Ramos (cell line): ENCODE data around the gene OVCA2.

Experiments used
- in situ Hi-C: fragments of 300-500 bp; cut with MboI; formaldehyde crosslinking; loops from one replicate; pipeline ENCODE4 v1.14.3; 2022; ENCODE audit warnings: low sequenced_read_pairs; ENCODE audit not compliant: unreplicated experiment

The OVCA2 gene

GRCh38 chr17:2041561-2042389 is at the start of gene OVCA2:
TSS of gene OVCA2 (plus strand) at chr17:2042022. CDS start at chr17:2042048, 26 bp downstream.
- in situ Hi-C loops, result loop anchor here (25.0 kb wide), 1 partner anchor 329 kb away; the partner anchor contains the start of genes TLCD2 and WDR81

GRCh38 chr17:1992541-1992940 is 49.3 kb upstream of the OVCA2 start:
- in situ Hi-C loops, result no loop called here

GRCh38 chr17:1994707-1995106 is 47.1 kb upstream of the OVCA2 start:
- in situ Hi-C loops, result no loop called here

GRCh38 chr17:1995321-1995892 is 46.4 kb upstream of the OVCA2 start:
- in situ Hi-C loops, result no loop called here

GRCh38 chr17:1995907-1996799 is 45.7 kb upstream of the OVCA2 start:
- in situ Hi-C loops, result no loop called here

GRCh38 chr17:1996800-1997288 is 45.0 kb upstream of the OVCA2 start:
- in situ Hi-C loops, result no loop called here

GRCh38 chr17:1997289-1997926 is 44.4 kb upstream of the OVCA2 start:
- in situ Hi-C loops, result no loop called here

GRCh38 chr17:1997927-1998742 is 43.7 kb upstream of the OVCA2 start:
- in situ Hi-C loops, result no loop called here

GRCh38 chr17:1999557-2000251 is 42.1 kb upstream of the OVCA2 start:
- in situ Hi-C loops, result no loop called here

- in situ Hi-C loops, result no loop called here
These were observed 39.0 kb upstream of the OVCA2 start for GRCh38 chr17:2002767-2003329.

- in situ Hi-C loops, result no loop called here
These were observed 38.3 kb upstream of the OVCA2 start for GRCh38 chr17:2003525-2003924.

GRCh38 chr17:2004435-2004952 is 37.3 kb upstream of the OVCA2 start:
- in situ Hi-C loops, result no loop called here

- in situ Hi-C loops, result no loop called here
These were observed 33.3 kb upstream of the OVCA2 start for GRCh38 chr17:2008332-2009126.

- in situ Hi-C loops, result no loop called here
These were observed 32.1 kb upstream of the OVCA2 start for GRCh38 chr17:2009737-2010136.

GRCh38 chr17:2011411-2012371 is 30.1 kb upstream of the OVCA2 start:
- in situ Hi-C loops, result no loop called here

- in situ Hi-C loops, result no loop called here
These were observed 29.3 kb upstream of the OVCA2 start for GRCh38 chr17:2012499-2012898.
